ENCODE data around the gene ALPL.
A peak's percentile ranks its signal among the peaks of the same experiment; 100 is the strongest.

Gene ALPL

GRCh38 chr1:21552715-21553114 is 43.5 kb downstream of the ALPL start:
- H3K36me3 ChIP-seq (ENCODE audit: control insufficient read depth in 4 of 4, insufficient read depth in 4 of 4, low read length in 3 of 4): no peaks in the 10 kb centered on the region
- H3K4me1 ChIP-seq (ENCODE audit: control extremely low read depth in 1 of 4, control insufficient read depth in 4 of 4, insufficient read depth in 4 of 4, low read length in 3 of 4): peaks cover 12 to 29% (median 17%) of the 10 kb centered on the region in 4 experiments
- no peaks in the 10 kb centered on the region for H3K9me3 ChIP-seq (ENCODE audit: control extremely low read depth in 1 of 5, control insufficient read depth in 4 of 5, insufficient read depth in 2 of 5, low read depth in 1 of 5, low read length in 4 of 5)
- ChIA-PET POLR2A (no interaction called here), CTCF (interaction anchor here (0.9 to 1.6 kb wide), 3 partner anchors 10 to 36 kb away, joined by 3 to 5 read pairs (median 3); no protein-coding TSS in a partner anchor)
- 0% methylated on average over 1 of the region's 1 CpG for WGBS (ENCODE audit: insufficient coverage)
- peak overlapping the region in 1 of 7 experiments; percentile 16 for H3K4me3 ChIP-seq (ENCODE audit: control insufficient read depth in 1 of 7, extremely low read depth in 1 of 7, insufficient read depth in 4 of 7, low read depth in 2 of 7, low read length in 6 of 7)
- H3K27ac ChIP-seq (ENCODE audit: insufficient read depth in 1 of 2, low read depth in 1 of 2, low read length in 2 of 2, poor library complexity in 1 of 2, severe bottlenecking in 2 of 2): no peak overlapping the region
- DNase-seq: peak in 2 of 3 donors; percentile 55 to 62
- H3K27me3 ChIP-seq (replicated peaks in 2 of 5; ENCODE audit: control insufficient read depth in 4 of 5, insufficient read depth in 5 of 5, low read length in 4 of 5): peaks cover 0 to 57% (median 16%) of the 10 kb centered on the region in 5 experiments

GRCh38 chr1:21553116-21553926 is 44.1 kb downstream of the ALPL start:
- CTCF ChIA-PET: interaction anchor here (0.9 to 1.8 kb wide), 4 partner anchors 11 to 35 kb away, joined by 3 to 5 read pairs (median 3); no protein-coding TSS in a partner anchor
- WGBS (ENCODE audit: insufficient coverage): 34% methylated on average over 6 of the region's 8 CpGs

GRCh38 chr1:21559788-21560567 is 50.8 kb downstream of the ALPL start:
- ChIA-PET CTCF (interaction anchor here (1.1 to 1.5 kb wide), 3 partner anchors 9 to 41 kb away, joined by 3 to 4 read pairs (median 4); no protein-coding TSS in a partner anchor), POLR2A (no interaction called here)
- no peak overlapping the region for H3K4me3 ChIP-seq (ENCODE audit: control insufficient read depth in 1 of 7, extremely low read depth in 1 of 7, insufficient read depth in 4 of 7, low read depth in 2 of 7, low read length in 6 of 7)
- peaks cover 0 to 3% (median 1%) of the 10 kb centered on the region in 4 experiments for H3K4me1 ChIP-seq (ENCODE audit: control extremely low read depth in 1 of 4, control insufficient read depth in 4 of 4, insufficient read depth in 4 of 4, low read length in 3 of 4)
- no peaks in the 10 kb centered on the region for H3K9me3 ChIP-seq (ENCODE audit: control extremely low read depth in 1 of 5, control insufficient read depth in 4 of 5, insufficient read depth in 2 of 5, low read depth in 1 of 5, low read length in 4 of 5)
- H3K27me3 ChIP-seq (replicated peaks in 2 of 5; ENCODE audit: control insufficient read depth in 4 of 5, insufficient read depth in 5 of 5, low read length in 4 of 5): peaks cover 0 to 27% (median 7%) of the 10 kb centered on the region in 5 experiments
- no peak for DNase-seq
- H3K27ac ChIP-seq (ENCODE audit: insufficient read depth in 1 of 2, low read depth in 1 of 2, low read length in 2 of 2, poor library complexity in 1 of 2, severe bottlenecking in 2 of 2): no peak overlapping the region
- H3K36me3 ChIP-seq (ENCODE audit: control insufficient read depth in 4 of 4, insufficient read depth in 4 of 4, low read length in 3 of 4): no peaks in the 10 kb centered on the region
- WGBS (ENCODE audit: insufficient coverage): 94% methylated on average over 3 of the region's 5 CpGs

More at GRCh38 chr1:21553116-21553926, 44.1 kb downstream of the ALPL start:
- POLR2A ChIA-PET: interaction anchor here (0.6 kb wide), 1 partner anchor 216 kb away, joined by 3 read pairs; no protein-coding TSS in a partner anchor
- DNase-seq: peak in 2 of 3 donors; percentile 10 to 47
- Histone ChIP-seq H3K9me3 (ENCODE audit: control extremely low read depth in 1 of 5, control insufficient read depth in 4 of 5, insufficient read depth in 2 of 5, low read depth in 1 of 5, low read length in 4 of 5) (no peaks in the 10 kb centered on the region), H3K27me3 (replicated peaks in 2 of 5; ENCODE audit: control insufficient read depth in 4 of 5, insufficient read depth in 5 of 5, low read length in 4 of 5) (peaks cover 0 to 57% (median 16%) of the 10 kb centered on the region in 5 experiments), H3K27ac (ENCODE audit: insufficient read depth in 1 of 2, low read depth in 1 of 2, low read length in 2 of 2, poor library complexity in 1 of 2, severe bottlenecking in 2 of 2) (no peak overlapping the region), H3K4me1 (ENCODE audit: control extremely low read depth in 1 of 4, control insufficient read depth in 4 of 4, insufficient read depth in 4 of 4, low read length in 3 of 4) (peaks cover 12 to 29% (median 17%) of the 10 kb centered on the region in 4 experiments), H3K36me3 (ENCODE audit: control insufficient read depth in 4 of 4, insufficient read depth in 4 of 4, low read length in 3 of 4) (no peaks in the 10 kb centered on the region), H3K4me3 (ENCODE audit: control insufficient read depth in 1 of 7, extremely low read depth in 1 of 7, insufficient read depth in 4 of 7, low read depth in 2 of 7, low read length in 6 of 7) (no peak overlapping the region)

- H3K27ac ChIP-seq (ENCODE audit: insufficient read depth in 1 of 2, low read depth in 1 of 2, low read length in 2 of 2, poor library complexity in 1 of 2, severe bottlenecking in 2 of 2): no peak overlapping the region
- H3K36me3 ChIP-seq (ENCODE audit: control insufficient read depth in 4 of 4, insufficient read depth in 4 of 4, low read length in 3 of 4): no peaks in the 10 kb centered on the region
- WGBS (ENCODE audit: insufficient coverage): 95% methylated on average over 11 of the region's 12 CpGs
- POLR2A ChIA-PET: no interaction called here
- H3K27me3 ChIP-seq (replicated peaks in 2 of 5; ENCODE audit: control insufficient read depth in 4 of 5, insufficient read depth in 5 of 5, low read length in 4 of 5): peaks cover 0 to 23% (median 7%) of the 10 kb centered on the region in 5 experiments
- no peak overlapping the region for H3K4me3 ChIP-seq (ENCODE audit: control insufficient read depth in 1 of 7, extremely low read depth in 1 of 7, insufficient read depth in 4 of 7, low read depth in 2 of 7, low read length in 6 of 7)
- no peak for DNase-seq
- CTCF ChIA-PET: interaction anchor here (1.5 kb wide), 1 partner anchor 9 kb away, joined by 3 read pairs; no protein-coding TSS in a partner anchor
- H3K4me1 ChIP-seq (ENCODE audit: control extremely low read depth in 1 of 4, control insufficient read depth in 4 of 4, insufficient read depth in 4 of 4, low read length in 3 of 4): peaks cover 0 to 3% (median 1%) of the 10 kb centered on the region in 4 experiments
- no peaks in the 10 kb centered on the region for H3K9me3 ChIP-seq (ENCODE audit: control extremely low read depth in 1 of 5, control insufficient read depth in 4 of 5, insufficient read depth in 2 of 5, low read depth in 1 of 5, low read length in 4 of 5)
Measured at GRCh38 chr1:21560916-21561638, 51.9 kb downstream of the ALPL start.

- no peaks in the 10 kb centered on the region for H3K36me3 ChIP-seq (ENCODE audit: control insufficient read depth in 4 of 4, insufficient read depth in 4 of 4, low read length in 3 of 4)
- peaks cover 0 to 3% (median 1%) of the 10 kb centered on the region in 4 experiments for H3K4me1 ChIP-seq (ENCODE audit: control extremely low read depth in 1 of 4, control insufficient read depth in 4 of 4, insufficient read depth in 4 of 4, low read length in 3 of 4)
- H3K4me3 ChIP-seq (ENCODE audit: control insufficient read depth in 1 of 7, extremely low read depth in 1 of 7, insufficient read depth in 4 of 7, low read depth in 2 of 7, low read length in 6 of 7): no peak overlapping the region
- WGBS (ENCODE audit: insufficient coverage): 98% methylated on average over 11 of the region's 15 CpGs
- H3K27me3 ChIP-seq (replicated peaks in 2 of 5; ENCODE audit: control insufficient read depth in 4 of 5, insufficient read depth in 5 of 5, low read length in 4 of 5): peaks cover 0 to 8% (median 2%) of the 10 kb centered on the region in 5 experiments
- no peaks in the 10 kb centered on the region for H3K9me3 ChIP-seq (ENCODE audit: control extremely low read depth in 1 of 5, control insufficient read depth in 4 of 5, insufficient read depth in 2 of 5, low read depth in 1 of 5, low read length in 4 of 5)
- DNase-seq: no peak
- POLR2A ChIA-PET: no interaction called here
- no peak overlapping the region for H3K27ac ChIP-seq (ENCODE audit: insufficient read depth in 1 of 2, low read depth in 1 of 2, low read length in 2 of 2, poor library complexity in 1 of 2, severe bottlenecking in 2 of 2)
- CTCF ChIA-PET: interaction anchor here (1.5 kb wide), 1 partner anchor 8 kb away, joined by 3 read pairs; no protein-coding TSS in a partner anchor
Measured at GRCh38 chr1:21562896-21563295, 53.7 kb downstream of the ALPL start.

- 98% methylated on average over 17 of the region's 17 CpGs for WGBS (ENCODE audit: insufficient coverage)
- POLR2A ChIA-PET: no interaction called here
- Histone ChIP-seq H3K4me3 (ENCODE audit: control insufficient read depth in 1 of 7, extremely low read depth in 1 of 7, insufficient read depth in 4 of 7, low read depth in 2 of 7, low read length in 6 of 7) (no peak overlapping the region), H3K4me1 (ENCODE audit: control extremely low read depth in 1 of 4, control insufficient read depth in 4 of 4, insufficient read depth in 4 of 4, low read length in 3 of 4) (peaks cover 0 to 3% (median 1%) of the 10 kb centered on the region in 4 experiments), H3K27ac (ENCODE audit: insufficient read depth in 1 of 2, low read depth in 1 of 2, low read length in 2 of 2, poor library complexity in 1 of 2, severe bottlenecking in 2 of 2) (no peak overlapping the region), H3K36me3 (ENCODE audit: control insufficient read depth in 4 of 4, insufficient read depth in 4 of 4, low read length in 3 of 4) (no peaks in the 10 kb centered on the region), H3K9me3 (ENCODE audit: control extremely low read depth in 1 of 5, control insufficient read depth in 4 of 5, insufficient read depth in 2 of 5, low read depth in 1 of 5, low read length in 4 of 5) (no peaks in the 10 kb centered on the region), H3K27me3 (replicated peaks in 2 of 5; ENCODE audit: control insufficient read depth in 4 of 5, insufficient read depth in 5 of 5, low read length in 4 of 5) (peaks cover 0 to 4% (median 0%) of the 10 kb centered on the region in 5 experiments)
- CTCF ChIA-PET: interaction anchor here (1.1 to 1.9 kb wide), 2 partner anchors 9 to 196 kb away, joined by 3 to 6 read pairs; no protein-coding TSS in a partner anchor
- DNase-seq: no peak
Measured at GRCh38 chr1:21563971-21564370, 54.7 kb downstream of the ALPL start.

Data from common myeloid progenitor, CD34-positive (primary cell).